ENCODE data around the gene SCN5A. TPM values are rescaled to one million over a fixed set of nuclear protein-coding genes. Genes with fewer than 3 reads are reported as not detected.

The SCN5A gene
- total RNA-seq, 4 donors from 2014 or later, result 0.50 to 1.7 (median 0.81) TPM; not detected in 1

- no peak for ATAC-seq
- TF ChIP-seq EP300 (IDR thresholded peaks at IDR 0.05), result no peak
- TF ChIP-seq POLR2A (IDR thresholded peaks at IDR 0.05), result no peak
- TF ChIP-seq CTCF (IDR thresholded peaks at IDR 0.05), result no peak
- TF ChIP-seq POLR2AphosphoS5 (IDR thresholded peaks at IDR 0.05), result no peak
- Histone ChIP-seq H3K4me1 (no peaks in the 10 kb centered on the region), H3K27ac (no peak overlapping the region), H3K4me3 (no peak overlapping the region), H3K36me3 (no peaks in the 10 kb centered on the region), H3K9me3 (no peaks in the 10 kb centered on the region), H3K27me3 (no peaks in the 10 kb centered on the region)
- 80% methylated on average over 1 of the region's 3 CpGs; no CpG with 5 or more reads in 1 of the 2 donors for WGBS, 2 donors (ENCODE audit: low coverage in 1 of 2)
Measured at GRCh38 chr3:38544926-38545325, 104.6 kb downstream of the SCN5A start.

GRCh38 chr3:38543586-38543985 is 105.9 kb downstream of the SCN5A start:
- no peaks in the 10 kb centered on the region for H3K4me1 ChIP-seq
- no peak overlapping the region for H3K4me3 ChIP-seq
- no peak for TF ChIP-seq CTCF (IDR thresholded peaks at IDR 0.05)
- no peak for TF ChIP-seq EP300 (IDR thresholded peaks at IDR 0.05)
- TF ChIP-seq POLR2AphosphoS5 (IDR thresholded peaks at IDR 0.05), result no peak
- no peak for TF ChIP-seq POLR2A (IDR thresholded peaks at IDR 0.05)
- H3K9me3 ChIP-seq, result no peaks in the 10 kb centered on the region
- no peaks in the 10 kb centered on the region for H3K36me3 ChIP-seq
- ATAC-seq, result no peak
- WGBS, 2 donors (ENCODE audit: low coverage in 1 of 2), result 38 to 72% methylated on average over 2 to 3 of the region's 7 CpGs
- H3K27ac ChIP-seq, result no peak overlapping the region
- H3K27me3 ChIP-seq, result no peaks in the 10 kb centered on the region

GRCh38 chr3:38542401-38543298 is 106.8 kb downstream of the SCN5A start:
- Histone ChIP-seq H3K27ac (no peak overlapping the region), H3K36me3 (peaks cover 0 to 3% of the 10 kb centered on the region in 2 donors), H3K4me1 (no peaks in the 10 kb centered on the region), H3K27me3 (no peaks in the 10 kb centered on the region), H3K9me3 (no peaks in the 10 kb centered on the region), H3K4me3 (no peak overlapping the region)
- no peak for ATAC-seq
- TF ChIP-seq POLR2A (IDR thresholded peaks at IDR 0.05) (no peak), EP300 (IDR thresholded peaks at IDR 0.05) (no peak), POLR2AphosphoS5 (IDR thresholded peaks at IDR 0.05) (no peak), CTCF (IDR thresholded peaks at IDR 0.05) (no peak)
- 33 to 47% methylated on average over 2 to 4 of the region's 16 CpGs for WGBS, 2 donors (ENCODE audit: low coverage in 1 of 2)

- 63% methylated on average over 8 of the region's 9 CpGs; no CpG with 5 or more reads in 1 of the 2 donors for WGBS, 2 donors (ENCODE audit: low coverage in 1 of 2)
- TF ChIP-seq CTCF (IDR thresholded peaks at IDR 0.05) (no peak), EP300 (IDR thresholded peaks at IDR 0.05) (no peak), POLR2AphosphoS5 (IDR thresholded peaks at IDR 0.05) (no peak), POLR2A (IDR thresholded peaks at IDR 0.05) (no peak)
- ATAC-seq, result no peak
- Histone ChIP-seq H3K4me3 (no peak overlapping the region), H3K36me3 (peaks cover 0 to 9% of the 10 kb centered on the region in 2 donors), H3K9me3 (no peaks in the 10 kb centered on the region), H3K27ac (no peak overlapping the region), H3K27me3 (no peaks in the 10 kb centered on the region), H3K4me1 (no peaks in the 10 kb centered on the region)
Measured at GRCh38 chr3:38541806-38542205, 107.7 kb downstream of the SCN5A start.
